GM12878 (cell line): ENCODE measurements around the gene JAG2.

Experiments used
- CTCF ChIP-seq, 3 experiments: IDR thresholded peaks in 2 of 3; conservative IDR thresholded peaks in 1 of 3; 2 replicates each; pipeline ENCODE4 v1.5.1; 2011; ENCODE audit warnings: low read depth in 3 of 3, low read length in 3 of 3, mild to moderate bottlenecking in 3 of 3, control low read depth in 2 of 3, moderate library complexity in 2 of 3, inconsistent platforms in 1 of 3, mixed read lengths in 1 of 3; ENCODE audit not compliant: control insufficient read depth in 2 of 3, insufficient read depth in 1 of 3; ENCODE audit errors: extremely low read depth in 1 of 3
- EZH2 ChIP-seq: IDR thresholded peaks from 2 replicates; pipeline ENCODE4 v1.6.1; 2012; ENCODE audit warnings: low read depth, mild to moderate bottlenecking, control low read depth, inconsistent platforms, low read length, borderline replicate concordance; ENCODE audit not compliant: control insufficient read depth
- FOXM1 ChIP-seq: IDR thresholded peaks from 2 replicates; pipeline ENCODE4 v1.6.1; 2012; ENCODE audit warnings: low read depth, mild to moderate bottlenecking, inconsistent platforms, low read length, moderate library complexity
- MXI1 ChIP-seq: fragments of 150-350 bp; IDR thresholded peaks from 2 replicates; pipeline ENCODE4 v1.6.1; 2011; ENCODE audit warnings: low read depth, mild to moderate bottlenecking, inconsistent platforms, low read length, improper control_type of control experiment
- TCF12 ChIP-seq: IDR thresholded peaks from 2 replicates; pipeline ENCODE4 v1.6.1; 2011; ENCODE audit warnings: low read depth, mild to moderate bottlenecking, low read length

GRCh38 chr14:105145381-105146180 lies 23.0 kb downstream of the JAG2 start:
- TF ChIP-seq CTCF (IDR thresholded peaks at IDR 0.05 in 2 of 3, conservative IDR thresholded peaks at IDR 0.05 in 1 of 3; ENCODE audit: control insufficient read depth in 2 of 3, extremely low read depth in 1 of 3, insufficient read depth in 1 of 3, low read depth in 3 of 3, low read length in 3 of 3) (no peak), EZH2 (no peak), FOXM1 (no peak), MXI1 (no peak), TCF12 (no peak)
